Heart left ventricle (tissue), 16 donors: Measurements from ENCODE around the gene SUB1. TPM values are rescaled to one million over a fixed set of nuclear protein-coding genes. Genes with fewer than 3 reads are reported as not detected.
A peak's percentile ranks its signal among the peaks of the same experiment; 100 is the strongest.

Experiments used
- ATAC-seq, 4 donors: fragments of 200-7000 bp; cut with Tn5 transposase; one replicate each; pipeline ENCODE4 v1.9.1; 2020 to 2022; ENCODE audit warnings: moderate library complexity in 4 of 4, mild to moderate bottlenecking in 3 of 4, moderate number of reproducible peaks in 1 of 4
- DNase-seq, 5 donors: peaks; one replicate each; pipeline ENCODE4 v3.0.0-alpha.2; 2020
- H3K27ac ChIP-seq, 12 donors: fragments of 200-600 bp; sonication (generic) in 4 of 12; one replicate each; pipeline versions ENCODE4 v1.5.0 to v1.8.0; 2016 to 2022; ENCODE audit warnings: mild to moderate bottlenecking in 2 of 12
- H3K27me3 ChIP-seq, 9 donors: fragments of 200-600 bp; sonication (generic) in 2 of 9; one replicate each; pipeline versions ENCODE4 v1.5.1 to v1.8.0; 2016 to 2022; ENCODE audit warnings: mild to moderate bottlenecking in 3 of 9
- H3K36me3 ChIP-seq, 9 donors: fragments of 200-600 bp; sonication (generic) in 2 of 9; one replicate each; pipeline versions ENCODE4 v1.5.0 to v1.8.0; 2018 to 2022; ENCODE audit warnings: mild to moderate bottlenecking in 2 of 9
- H3K4me1 ChIP-seq, 12 donors: fragments of 200-600 bp; sonication (generic) in 4 of 12; one replicate each; pipeline versions ENCODE4 v1.5.0 to v1.8.0; 2016 to 2022; ENCODE audit warnings: mild to moderate bottlenecking in 3 of 12
- H3K4me3 ChIP-seq, 12 donors: fragments of 200-600 bp; sonication (generic) in 4 of 12; one replicate each; pipeline versions ENCODE4 v1.5.0 to v1.8.0; 2017 to 2022; ENCODE audit warnings: mild to moderate bottlenecking in 9 of 12, moderate library complexity in 4 of 12
- H3K9me3 ChIP-seq, 12 donors: fragments of 200-600 bp; sonication (generic) in 4 of 12; one replicate each; pipeline versions ENCODE4 v1.5.0 to v1.8.0; 2016 to 2022; ENCODE audit warnings: mild to moderate bottlenecking in 1 of 12
- CTCF ChIP-seq, 12 donors: fragments of 200-600 bp; sonication (generic) in 4 of 12; IDR thresholded peaks; one replicate each; pipeline versions ENCODE4 v1.5.0 to v1.8.0; 2018 to 2022; ENCODE audit warnings: antibody characterized with exemption in 12 of 12, mild to moderate bottlenecking in 5 of 12
- POLR2A ChIP-seq, 2 donors: fragments of 450-650 bp; IDR thresholded peaks; one replicate each; pipeline ENCODE4 v1.6.1; 2017; ENCODE audit warnings: antibody characterized with exemption in 2 of 2, mild to moderate bottlenecking in 2 of 2, moderate library complexity in 2 of 2
- WGBS, 4 donors: extraction: QIAGEN DNeasy Blood & Tissue Kit in 2 of 4; methylation state at CpG; one replicate each; pipeline versions ENCODE4 v1.1.5 to v1.1.7; 2013 to 2018; 5-methylcytosine and 5-hydroxymethylcytosine counted together
- intact Hi-C, 10 donors: fragments of 100-400 bp; cut with DNase I; formaldehyde crosslinking; loops; one replicate each; pipeline versions ENCODE4 v1.11.1 to v1.14.2; 2022
- polyA plus RNA-seq, 2 donors: library from polyadenylated mRNA; stranded (reverse); fragments of 200-250 nt; gene quantifications; one replicate each; pipeline ENCODE4 v1.2.3, GENCODE V29; 2013
- total RNA-seq, 9 donors: library from RNA; depleted of rRNA in 2 of 9; stranded (reverse); fragments of >200 nt in 2 of 9; fragmentation: NEBNext Ultra II Directional in 3 of 9; extraction: Animal tissue kit (Norgen Biotek cat#: 25700) in 3 of 9; gene quantifications; one replicate each; pipeline versions ENCODE4 v1.1.0 to v1.2.4, GENCODE V29; 2016 to 2023
- donor health status: ischemic (EF 13 %, LVEDD 7.1; RV severe dilation, severe dysfunction).
- donor health status: healthy with polysubstance abuse.
- donor health status: DM: no; HTN: yes; CAD: no.
- donor health status: DM: no; HTN: no; CAD: no.
- donor health status: ischemic (EF 25% LVEDD 6.9; RV normal size, moderate dysfunction).
- donor health status: ischemic (EF 25% LVEDD 5.7; RV mildly dilated, moderate dysfunction).
- donor health status: healthy.
- donor health status: DM: yes; HTN: yes; CAD: no.
- donor health status: ischemic (EF 35%, LVEDD 5.7; RV mildly dilated, moderate dysfunction).
- donor health status: nonischemic (EF 11% LVEDD 7.7; RV severe dilation, severe dysfunction).
- donor health status: DM: yes; HTN: yes; CAD: no.
- donor health status: PGD.
- donor health status: ischemic (EF 29% LVEDD 5.4; RV normal size, mild dysfunction).
- donor health status: nonischemic (EF 23%, LVEDD 6.1; RV moderate dilation, normal function).

The SUB1 gene
- total and polyA plus RNA-seq, 11 donors, result 118 to 244 (median 187) TPM

- ATAC-seq, result no peak
- 63 to 73% (median 67%) methylated on average over 3 of the region's 3 CpGs for WGBS, 4 donors
- H3K27ac ChIP-seq, result peak overlapping the region in 1 of 12 donors; percentile 51
- H3K4me1 ChIP-seq, result peaks cover 0 to 62% (median 31%) of the 10 kb centered on the region in 12 donors
- peaks cover 0 to 100% (median 93%) of the 10 kb centered on the region in 9 donors for H3K36me3 ChIP-seq
- TF ChIP-seq CTCF (IDR thresholded peaks at IDR 0.05) (no peak), POLR2A (IDR thresholded peaks at IDR 0.05) (no peak)
- DNase-seq, result no peak
- no peaks in the 10 kb centered on the region for H3K27me3 ChIP-seq
- no peaks in the 10 kb centered on the region for H3K9me3 ChIP-seq
- intact Hi-C loops, result loop anchor here in 2 of 10 donors (10.0 kb wide), 1 partner anchor 364 kb away; no protein-coding TSS in a partner anchor
- H3K4me3 ChIP-seq, result no peak overlapping the region
These were observed 13.0 kb downstream of the SUB1 start for GRCh38 chr5:32598260-32598937.

GRCh38 chr5:32598997-32599549 lies 13.7 kb downstream of the SUB1 start:
- DNase-seq (no peak), ATAC-seq (no peak)
- peak overlapping the region in 7 of 12 donors; percentile 8 to 52 (median 26) for H3K27ac ChIP-seq
- peaks cover 0 to 61% (median 31%) of the 10 kb centered on the region in 12 donors for H3K4me1 ChIP-seq
- WGBS, 4 donors, result 60 to 78% (median 66%) methylated on average over 3 of the region's 3 CpGs
- H3K27me3 ChIP-seq, result no peaks in the 10 kb centered on the region
- intact Hi-C loops, result loop anchor here in 2 of 10 donors (10.0 kb wide), 1 partner anchor 364 kb away; no protein-coding TSS in a partner anchor
- TF ChIP-seq POLR2A (IDR thresholded peaks at IDR 0.05) (no peak), CTCF (IDR thresholded peaks at IDR 0.05) (no peak)
- H3K36me3 ChIP-seq, result peaks cover 0 to 100% (median 93%) of the 10 kb centered on the region in 9 donors
- no peak overlapping the region for H3K4me3 ChIP-seq
- no peaks in the 10 kb centered on the region for H3K9me3 ChIP-seq

- ATAC-seq (peak; percentile 50 to 83 (median 78)), DNase-seq (peak in 1 of 5 donors; percentile 17)
- peaks cover 0 to 100% (median 93%) of the 10 kb centered on the region in 9 donors for H3K36me3 ChIP-seq
- intact Hi-C loops, result loop anchor here in 2 of 10 donors (10.0 kb wide), 2 partner anchors 195 to 365 kb away; no protein-coding TSS in a partner anchor
- TF ChIP-seq CTCF (IDR thresholded peaks at IDR 0.05) (no peak), POLR2A (IDR thresholded peaks at IDR 0.05) (no peak)
- H3K27ac ChIP-seq, result peak overlapping the region in 10 of 12 donors; percentile 8 to 52 (median 23)
- H3K4me3 ChIP-seq, result no peak overlapping the region
- WGBS, 4 donors, result 40 to 49% (median 45%) methylated on average over 4 of the region's 4 CpGs
- peaks cover 0 to 61% (median 31%) of the 10 kb centered on the region in 12 donors for H3K4me1 ChIP-seq
- no peaks in the 10 kb centered on the region for H3K9me3 ChIP-seq
- no peaks in the 10 kb centered on the region for H3K27me3 ChIP-seq
These were observed 14.8 kb downstream of the SUB1 start for GRCh38 chr5:32600054-32600622.
